ENCODE measurements around the gene NOP58. TPM values are rescaled to one million over a fixed set of nuclear protein-coding genes. Genes with fewer than 3 reads are reported as not detected.
A peak's percentile ranks its signal among the peaks of the same experiment; 100 is the strongest.
"Not testable (repeated sequence)": the region's sequence is repeated elsewhere in the genome, so short reads cannot be mapped to it uniquely, and the experiment has no call there.

NOP58 gene
- 100 to 1,000 TPM; 161 to 170 TPM for total RNA-seq

DNA sequence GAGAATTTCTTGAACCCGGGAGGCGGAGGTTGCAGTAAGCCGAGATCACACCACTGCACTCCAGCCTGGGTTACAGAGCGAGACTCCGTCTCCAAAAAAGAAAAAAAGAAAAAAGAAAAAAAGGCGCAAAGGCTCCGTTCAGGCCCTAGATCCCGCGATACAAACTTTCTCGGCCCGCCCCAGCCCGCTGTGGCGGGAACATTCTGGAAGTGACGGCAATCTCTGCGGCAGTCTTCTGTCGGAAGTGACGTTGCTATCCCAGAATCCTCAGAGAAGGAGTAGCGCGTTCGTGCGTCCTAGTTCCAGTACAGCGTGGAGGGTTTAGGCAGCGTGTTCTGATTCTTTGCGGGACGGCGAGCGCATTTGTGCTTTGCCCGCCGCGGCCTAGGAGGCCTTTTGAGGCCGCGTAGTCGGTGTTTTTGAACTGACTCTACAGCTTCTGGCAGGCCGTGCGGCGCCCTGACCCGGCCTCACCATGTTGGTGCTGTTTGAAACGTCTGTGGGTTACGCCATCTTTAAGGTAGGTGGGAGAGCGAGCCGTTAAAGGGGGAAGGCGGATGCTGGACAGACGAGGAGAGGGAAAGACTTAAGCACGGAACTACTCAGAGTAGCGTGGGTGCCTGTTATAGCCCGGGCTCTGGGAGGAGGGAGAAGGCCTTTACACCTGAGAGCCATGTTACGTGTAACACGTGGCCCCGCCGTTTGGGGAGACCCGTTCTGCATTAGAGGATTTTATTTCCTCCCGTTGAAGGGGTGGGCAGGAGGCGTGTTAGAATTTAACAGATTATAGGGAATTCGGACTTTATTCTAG, at the start of gene NOP58:
Gene NOP58, plus strand, starts transcription at position 297 of the 811 bp plus-strand sequence. Its CDS starts 179 bp downstream, at position 476.
- Mint-ChIP-seq H3K36me3 (ENCODE audit: low read depth) (peaks cover 12% of the 10 kb centered on the region), H3K4me3 (peak within 1 kb of the TSS; percentile 53), H3K4me1 (ENCODE audit: low read depth) (peaks cover 15% of the 10 kb centered on the region)

GRCh38 chr2:202221873-202222272, 43.7 kb upstream of the NOP58 start:
- Mint-ChIP-seq H3K27ac (peak overlapping the region; percentile 39), H3K9me3 (no peaks in the 10 kb centered on the region), H3K27me3 (no peaks in the 10 kb centered on the region), H3K4me1 (ENCODE audit: low read depth) (peaks cover 23% of the 10 kb centered on the region), H3K36me3 (ENCODE audit: low read depth) (peaks cover 40% of the 10 kb centered on the region), H3K4me3 (no peak overlapping the region)
- CTCF ChIA-PET = interaction anchor here (0.9 to 1.3 kb wide), 3 partner anchors 11 to 204 kb away, joined by 3 to 4 read pairs (median 3); no protein-coding TSS in a partner anchor
- DNase-seq (no peak), ATAC-seq (no peak)
- TF ChIP-seq CTCF (IDR thresholded peaks at IDR 0.05) = no peak
- intact Hi-C loops (cut with micrococcal nuclease) = no loop called here
- POLR2A ChIA-PET = interaction anchor here (0.7 to 1.0 kb wide), 2 partner anchors 48 to 78 kb away, joined by 3 to 4 read pairs; no protein-coding TSS in a partner anchor

More for the DNA sequence above, at the start of gene NOP58:
- Mint-ChIP-seq H3K27me3 (no peaks in the 10 kb centered on the region), H3K27ac (peak within 1 kb of the TSS; percentile 75), H3K9me3 (no peaks in the 10 kb centered on the region)
- CTCF ChIA-PET = interaction anchor here (1.1 to 1.4 kb wide), 2 partner anchors 12 to 14 kb away, joined by 3 to 4 read pairs; no protein-coding TSS in a partner anchor
- TF ChIP-seq CTCF (IDR thresholded peaks at IDR 0.05) = no peak
- DNase-seq (peak; percentile 95), ATAC-seq (peak; percentile 86)
- POLR2A ChIA-PET = interaction anchor here (0.7 to 11.4 kb wide), 13 partner anchors 12 to 1143 kb away, joined by 3 to 234 read pairs (median 6); partner anchors contain the start of gene SUMO1
- intact Hi-C loops (cut with micrococcal nuclease) = no loop called here

- Mint-ChIP-seq H3K4me3 (peak overlapping the region; percentile 98), H3K4me1 (ENCODE audit: low read depth) (peaks cover 30% of the 10 kb centered on the region), H3K9me3 (no peaks in the 10 kb centered on the region), H3K27ac (peak overlapping the region; percentile 69), H3K36me3 (ENCODE audit: low read depth) (no peaks in the 10 kb centered on the region), H3K27me3 (no peaks in the 10 kb centered on the region)
- DNase-seq (peak; percentile 25), ATAC-seq (no peak)
- POLR2A ChIA-PET = interaction anchor here (0.7 to 3.2 kb wide), 6 partner anchors 11 to 47 kb away, joined by 3 to 50 read pairs (median 4); partner anchors contain the start of gene NOP58
- CTCF ChIA-PET = interaction anchor here (0.8 kb wide), 1 partner anchor 34 kb away, joined by 4 read pairs; no protein-coding TSS in a partner anchor
- intact Hi-C loops (cut with micrococcal nuclease) = no loop called here
- TF ChIP-seq CTCF (IDR thresholded peaks at IDR 0.05) = no peak
Observed at GRCh38 chr2:202237787-202238233, 27.8 kb upstream of the NOP58 start.

DNA sequence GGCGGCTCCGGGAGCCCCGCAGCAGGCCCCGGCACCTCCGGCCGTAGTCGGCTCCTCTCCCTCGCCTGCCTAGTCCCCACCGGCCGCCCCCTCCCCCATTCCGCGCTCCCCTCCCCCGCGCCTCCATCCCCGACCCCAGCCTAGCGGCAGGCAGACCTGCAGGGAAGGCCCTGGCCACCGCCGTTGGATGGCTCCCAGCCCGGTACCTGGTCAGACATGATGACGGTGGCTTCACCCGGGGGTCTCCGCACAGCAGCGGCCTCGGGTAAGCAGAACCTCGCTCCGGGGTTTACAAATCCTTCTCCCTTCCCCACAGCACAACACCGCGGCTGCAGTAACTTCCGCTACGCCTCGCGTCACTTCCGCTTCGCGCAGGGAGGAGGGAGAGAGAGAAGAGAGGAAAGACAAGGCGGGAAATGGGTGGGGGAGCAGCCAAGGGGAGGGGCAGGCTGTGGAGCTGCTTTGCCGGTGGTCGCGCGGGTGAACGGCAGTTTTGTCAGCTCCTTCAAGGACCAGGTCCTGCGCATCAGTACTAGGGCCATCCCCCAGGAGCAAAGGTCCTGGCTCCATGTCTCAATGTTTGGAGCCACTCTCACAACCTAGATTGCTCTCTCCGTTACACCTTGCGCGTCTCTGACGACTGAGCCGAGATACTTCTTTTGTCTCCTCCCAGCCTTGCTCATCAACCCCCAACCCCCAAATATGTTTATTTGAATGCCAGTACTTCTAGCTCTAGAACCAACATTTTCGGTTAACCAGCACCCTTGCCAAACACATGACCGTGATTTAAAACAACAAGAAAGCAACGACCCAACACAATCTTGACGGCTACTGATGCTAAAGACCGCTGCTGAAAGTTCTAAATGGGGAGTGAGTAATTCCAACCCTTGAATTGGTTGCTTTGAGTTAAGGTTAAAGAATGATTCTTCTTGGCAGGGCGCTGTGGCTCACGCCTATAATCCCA, 27.0 kb upstream of the NOP58 start, which contains the start of gene SUMO1:
Gene SUMO1, minus strand, starts transcription at position 364 of the 964 bp plus-strand sequence. Its CDS starts 146 bp downstream, at position 218.
- ATAC-seq (peak; percentile 96), DNase-seq (peak; percentile 96)
- H3K4me1 Mint-ChIP-seq (ENCODE audit: low read depth) = peaks cover 23% of the 10 kb centered on the region
- H3K9me3 Mint-ChIP-seq = no peaks in the 10 kb centered on the region
- intact Hi-C loops (cut with micrococcal nuclease) = no loop called here
- no peaks in the 10 kb centered on the region for H3K27me3 Mint-ChIP-seq
- peak within 1 kb of the TSS; percentile 98 for H3K4me3 Mint-ChIP-seq
- TF ChIP-seq CTCF (IDR thresholded peaks at IDR 0.05) = no peak
- ChIA-PET POLR2A (interaction anchor here (0.9 to 3.2 kb wide), 4 partner anchors 27 to 39 kb away, joined by 3 to 50 read pairs (median 4); partner anchors contain the start of gene NOP58), CTCF (no interaction called here)
- H3K36me3 Mint-ChIP-seq (ENCODE audit: low read depth) = no peaks in the 10 kb centered on the region
- peak within 1 kb of the TSS; percentile 99 for H3K27ac Mint-ChIP-seq

DNA sequence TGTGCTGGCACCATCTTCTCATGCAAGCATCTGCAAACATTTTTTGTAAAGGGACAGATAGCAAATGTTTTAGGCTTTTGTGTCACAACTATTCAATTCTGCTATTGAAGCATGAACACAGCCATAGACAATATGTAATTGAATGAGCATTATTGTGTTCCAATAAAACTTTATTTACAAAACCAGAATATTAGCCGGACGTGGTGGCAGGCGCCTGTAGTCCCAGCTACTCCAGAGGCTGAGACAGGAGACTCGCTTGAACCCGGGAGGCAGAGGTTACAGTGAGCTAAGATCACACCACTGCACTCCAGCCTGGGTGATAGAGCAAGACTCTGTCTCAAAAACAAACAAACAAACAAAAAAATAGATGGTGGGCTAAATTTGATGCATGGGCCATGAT, 17.9 kb upstream of the NOP58 start:
- POLR2A ChIA-PET; ATAC-seq; H3K4me1 Mint-ChIP-seq (ENCODE audit: low read depth); H3K27me3 Mint-ChIP-seq; H3K4me3 Mint-ChIP-seq; H3K36me3 Mint-ChIP-seq (ENCODE audit: low read depth); H3K27ac Mint-ChIP-seq; intact Hi-C loops (cut with micrococcal nuclease); DNase-seq; H3K9me3 Mint-ChIP-seq; CTCF ChIA-PET: not testable (repeated sequence)

Data from activated CD8-positive, alpha-beta T cell treated with anti-CD3 and anti-CD28 coated beads for 36 hours (primary cell).